Measurements from ENCODE around the gene RIPOR1.
"Not testable (repeated sequence)": the region's sequence is repeated elsewhere in the genome, so short reads cannot be mapped to it uniquely, and the experiment has no call there.

Gene RIPOR1

GRCh38 chr16:67517661-67518423 lies 10.8 kb upstream of the RIPOR1 start:
- no peak for DNase-seq

GRCh38 chr16:67518676-67519075 lies 10.0 kb upstream of the RIPOR1 start:
- no peak for DNase-seq

GRCh38 chr16:67519242-67519641 lies 9.4 kb upstream of the RIPOR1 start:
- no peak for DNase-seq

GRCh38 chr16:67521095-67521804 lies 7.4 kb upstream of the RIPOR1 start:
- DNase-seq, result peak; percentile 99

- no peak for DNase-seq
Measured at GRCh38 chr16:67525176-67525860, 3.3 kb upstream of the RIPOR1 start.

GRCh38 chr16:67526149-67526791 lies 2.4 kb upstream of the RIPOR1 start:
- no peak for DNase-seq

GRCh38 chr16:67528870-67529581 lies 397 bp downstream of the RIPOR1 start:
- DNase-seq, result peak; percentile 74

GRCh38 chr16:67529582-67530012 lies 968 bp downstream of the RIPOR1 start:
- DNase-seq, result no peak

DNA sequence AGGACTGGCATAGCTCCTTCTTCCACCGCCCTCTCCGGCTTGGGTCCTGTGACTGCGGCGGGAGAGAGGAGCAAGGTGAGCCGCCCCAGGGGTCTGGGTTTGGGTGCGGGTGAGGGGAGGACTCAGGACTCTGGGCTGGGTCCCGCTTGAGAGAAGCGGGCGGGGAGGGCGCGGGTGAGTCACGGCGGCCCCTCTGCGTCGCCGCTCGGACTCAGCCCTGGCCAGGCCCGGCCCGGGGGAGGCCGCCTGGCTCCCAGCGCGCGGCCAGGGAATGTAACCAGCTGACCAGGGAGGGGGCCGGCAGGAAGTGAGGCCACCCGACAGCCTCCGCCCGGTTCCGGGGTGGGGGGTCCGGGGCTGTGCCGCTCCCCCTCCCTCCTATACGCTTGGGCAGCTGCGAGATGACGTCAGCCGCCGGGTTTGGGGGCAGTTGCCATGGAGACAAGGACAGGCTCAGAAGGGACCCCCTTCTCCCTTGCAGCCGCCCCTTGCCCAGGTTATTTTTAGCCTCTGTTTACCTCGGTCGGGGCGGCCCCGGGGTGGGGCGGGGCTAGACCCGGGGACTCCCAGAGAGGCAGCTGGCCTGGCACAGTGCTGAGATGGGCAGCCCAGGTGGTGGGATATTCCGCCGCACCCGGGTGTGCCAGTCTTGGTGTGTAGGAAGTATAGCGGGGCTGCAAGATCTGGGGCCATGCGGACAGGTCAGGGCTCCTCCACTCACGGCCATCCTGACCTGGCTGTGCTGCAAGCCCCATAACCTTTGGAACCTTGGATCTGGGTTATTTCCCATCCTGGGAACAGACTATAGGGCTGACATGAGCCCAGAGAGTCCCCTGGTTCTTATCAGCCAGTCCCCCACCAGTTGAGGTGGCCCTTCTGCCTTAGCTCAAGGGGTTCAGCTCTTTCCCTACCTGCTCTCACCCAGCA lies 1.6 kb downstream of the RIPOR1 start:
- DNase-seq, result no peak

DNA sequence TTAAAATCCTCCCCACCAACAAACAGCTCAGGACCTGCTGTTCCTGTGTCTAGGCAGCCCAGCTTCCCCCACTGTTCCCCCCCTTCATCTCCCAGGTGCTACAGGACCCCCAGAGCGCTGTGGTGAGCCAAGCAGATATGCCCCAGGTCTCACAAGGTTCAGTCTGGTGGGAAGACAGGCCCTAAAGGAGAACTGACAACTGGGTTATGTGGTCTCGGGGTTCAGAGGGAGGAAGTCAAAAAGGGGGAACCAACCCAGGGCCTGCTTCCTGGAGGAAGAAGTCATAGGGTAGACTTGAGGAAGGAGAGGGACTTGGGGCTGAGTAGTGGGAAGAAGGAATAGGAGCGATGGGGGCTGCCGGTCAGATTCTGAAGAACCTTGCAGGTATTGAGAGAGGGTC lies 2.6 kb downstream of the RIPOR1 start:
- no peak for DNase-seq

- no peak for DNase-seq
Measured at GRCh38 chr16:67533024-67533560, 4.5 kb downstream of the RIPOR1 start.

- DNase-seq, result not testable (repeated sequence)
Measured at GRCh38 chr16:67533987-67534386, 5.4 kb downstream of the RIPOR1 start.

DNA sequence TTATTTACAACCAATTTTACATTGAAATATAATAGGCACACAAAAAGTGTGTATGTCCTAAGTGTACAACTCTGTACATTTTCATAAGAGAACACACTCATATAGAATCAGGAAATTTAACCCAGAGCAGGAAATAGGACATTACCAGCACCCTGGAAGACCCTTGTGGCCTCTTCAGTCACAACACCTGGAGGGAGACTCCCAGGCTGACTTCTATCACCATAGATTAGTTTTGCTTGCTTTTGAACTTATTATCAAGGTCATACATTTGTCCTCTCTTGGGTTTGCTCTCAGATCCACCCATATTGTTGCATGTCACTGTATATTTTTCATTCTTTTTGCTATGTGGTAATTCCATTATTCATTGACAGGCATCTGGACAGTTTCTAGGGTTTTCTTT lies 5.8 kb downstream of the RIPOR1 start:
- no peak for DNase-seq

- no peak for DNase-seq
Measured at GRCh38 chr16:67535201-67535600, 6.6 kb downstream of the RIPOR1 start.

GRCh38 chr16:67537270-67537635 lies 8.6 kb downstream of the RIPOR1 start:
- peak; percentile 78 for DNase-seq

DNA sequence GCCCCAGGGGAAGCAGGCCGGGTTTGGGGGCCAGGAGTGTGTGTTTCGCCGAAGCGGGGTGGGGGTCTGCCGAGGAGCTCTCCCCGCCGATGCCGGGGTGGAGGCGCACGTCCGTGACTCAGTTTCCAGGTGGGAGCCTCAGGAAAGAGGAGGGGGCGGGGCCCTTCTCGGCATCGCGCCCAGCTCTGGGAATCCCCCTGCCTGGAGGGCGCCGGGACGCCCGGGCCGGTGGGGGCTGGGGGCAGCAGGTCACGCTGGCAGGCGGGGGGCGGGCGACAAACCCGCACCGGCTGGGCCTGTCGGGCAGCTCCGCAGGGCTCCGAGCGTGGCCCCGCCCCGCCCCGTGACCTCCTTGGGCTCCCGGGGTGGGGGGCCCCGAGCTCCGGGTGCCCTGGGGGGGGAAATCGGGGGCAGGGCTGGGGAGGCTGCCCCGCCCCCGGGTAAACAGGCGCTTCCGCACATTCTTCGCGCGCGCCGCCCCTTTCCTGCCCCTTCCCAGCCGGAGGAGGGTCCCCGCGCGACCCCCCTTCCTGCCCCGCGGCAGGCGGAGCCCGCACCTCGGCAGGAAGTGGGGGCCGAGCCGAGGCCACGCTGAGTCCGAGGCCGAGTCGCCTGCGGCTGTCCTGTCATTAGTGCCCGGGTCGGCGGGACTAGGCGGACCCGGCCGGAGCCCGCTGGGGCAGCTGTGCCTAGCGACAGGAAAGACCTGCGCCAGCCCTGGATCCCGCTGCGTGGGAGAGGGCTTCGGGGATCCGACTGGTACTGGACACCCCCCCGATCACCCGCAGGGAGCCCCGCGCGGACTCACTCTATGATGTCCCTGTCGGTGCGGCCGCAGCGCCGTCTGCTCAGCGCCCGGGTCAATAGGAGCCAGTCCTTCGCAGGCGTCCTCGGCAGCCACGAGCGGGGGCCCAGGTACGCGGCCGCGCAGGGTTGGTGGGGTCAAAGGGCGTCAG lies 9.3 kb downstream of the RIPOR1 start:
- peak; percentile 75 for DNase-seq

DNA sequence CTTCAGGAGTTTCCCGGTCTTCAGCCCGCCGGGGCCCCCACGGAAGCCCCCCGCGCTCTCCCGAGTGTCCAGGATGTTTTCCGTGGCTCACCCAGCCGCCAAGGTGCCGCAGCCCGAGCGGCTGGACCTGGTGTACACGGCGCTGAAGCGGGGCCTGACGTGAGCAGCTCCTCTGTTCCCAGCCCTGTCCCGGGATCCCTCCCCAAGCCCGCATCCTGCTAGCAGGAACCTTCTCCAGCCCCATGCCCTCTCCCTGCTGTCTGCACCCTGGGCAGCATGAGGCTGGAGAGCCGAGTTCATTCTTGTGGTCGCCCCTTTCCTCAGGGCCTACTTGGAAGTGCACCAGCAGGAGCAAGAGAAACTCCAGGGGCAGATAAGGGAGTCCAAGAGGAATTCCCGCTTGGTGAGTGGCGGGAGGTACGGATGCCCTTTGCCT lies 10.1 kb downstream of the RIPOR1 start:
- no peak for DNase-seq

- DNase-seq, result peak; percentile 59
Measured at GRCh38 chr16:67539271-67539670, 10.6 kb downstream of the RIPOR1 start.

- peak; percentile 58 for DNase-seq
Measured at GRCh38 chr16:67539691-67540635, 11.3 kb downstream of the RIPOR1 start.
